Nucleus accumbens (tissue), 56 donors: Measurements from ENCODE around the gene ZNF536.
"Not testable (repeated sequence)": the region's sequence is repeated elsewhere in the genome, so short reads cannot be mapped to it uniquely, and the experiment has no call there.

Source experiments
- DNase-seq, 56 donors: peaks; one replicate each; lab custom pipeline; 2025; lab: John Stamatoyannopoulos, UW

Gene ZNF536

GRCh38 chr19:30340771-30341561, 31.2 kb upstream of the ZNF536 start:
- DNase-seq: no peak

DNA sequence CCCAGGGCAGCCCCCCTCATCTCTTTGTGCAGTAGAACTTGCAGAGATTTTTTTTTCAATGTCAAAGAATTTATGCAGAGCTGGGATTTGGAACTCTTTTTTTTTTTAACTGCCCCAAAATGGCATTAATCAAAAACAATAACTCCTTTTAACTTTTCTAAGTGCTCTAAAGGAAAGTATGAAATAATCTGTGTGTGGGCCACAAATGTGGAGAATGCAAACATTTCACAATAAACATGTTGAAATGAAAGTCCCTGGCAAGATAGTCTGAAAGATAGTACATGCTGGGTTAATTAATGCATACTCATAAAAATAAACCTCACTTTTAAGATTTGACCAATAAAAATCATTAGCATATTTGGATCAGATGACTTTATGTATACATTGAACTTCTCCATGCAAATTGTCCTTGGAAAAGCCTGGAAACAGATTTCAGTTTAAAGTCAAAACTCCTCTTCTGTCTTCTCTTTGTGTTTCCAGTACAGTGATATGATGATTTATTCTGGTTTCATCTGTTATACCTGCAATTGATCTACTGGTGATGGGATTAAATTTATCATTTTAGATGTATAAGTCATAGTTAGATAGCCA, 30.5 kb upstream of the ZNF536 start:
- DNase-seq: no peak

GRCh38 chr19:30342901-30343300, 29.3 kb upstream of the ZNF536 start:
- DNase-seq: no peak

DNA sequence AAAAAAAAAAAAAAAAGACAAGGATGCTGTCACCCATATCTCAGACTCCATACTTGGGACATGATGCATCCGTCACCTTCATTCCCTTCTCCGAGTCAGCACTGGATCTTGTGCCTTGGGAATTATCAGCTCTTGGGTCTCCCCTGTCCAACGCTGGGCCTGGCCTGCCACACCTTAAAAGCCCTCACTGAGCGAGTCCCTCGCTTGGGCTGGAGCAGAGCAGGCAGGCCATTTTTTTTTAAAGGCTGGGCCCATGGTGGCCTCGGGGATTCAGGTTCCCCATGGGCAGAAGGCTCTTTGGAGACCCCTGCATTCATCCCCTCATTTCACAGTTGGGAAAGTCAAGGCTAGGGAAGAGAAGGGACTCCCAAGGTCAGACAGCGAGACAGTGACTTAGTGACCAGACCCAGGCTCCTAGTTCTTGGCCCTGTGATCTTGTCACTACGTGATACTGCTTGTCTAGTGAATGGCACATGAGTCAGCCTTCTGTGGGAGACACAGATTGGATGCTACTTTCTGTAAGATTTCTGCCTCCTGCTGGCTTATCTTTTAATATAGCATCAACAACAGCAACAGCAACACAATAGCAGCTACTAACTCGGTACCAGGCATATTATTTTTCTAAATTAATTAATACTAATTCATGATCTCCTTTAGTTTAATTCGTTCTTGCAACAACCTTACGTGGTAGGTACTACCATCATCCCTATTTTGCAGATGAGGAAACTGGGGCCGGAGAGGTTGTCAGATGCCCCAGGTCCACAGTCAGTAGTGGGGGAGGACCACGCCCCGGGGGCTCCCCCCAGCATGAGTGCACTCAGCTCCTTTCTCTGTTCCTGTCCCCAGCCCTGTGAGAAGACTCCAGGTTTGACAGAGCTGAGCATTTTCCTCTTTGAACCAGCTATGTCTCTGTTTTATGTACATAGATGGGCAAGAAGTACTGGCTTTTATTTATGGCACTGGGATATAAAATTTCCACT, 27.4 kb upstream of the ZNF536 start:
- peak in 12 of 56 donors; percentile 7 to 42 (median 24) for DNase-seq

- no peak for DNase-seq
Measured at GRCh38 chr19:30345686-30346085, 26.5 kb upstream of the ZNF536 start.

GRCh38 chr19:30346468-30346867, 25.7 kb upstream of the ZNF536 start:
- not testable (repeated sequence) for DNase-seq

DNA sequence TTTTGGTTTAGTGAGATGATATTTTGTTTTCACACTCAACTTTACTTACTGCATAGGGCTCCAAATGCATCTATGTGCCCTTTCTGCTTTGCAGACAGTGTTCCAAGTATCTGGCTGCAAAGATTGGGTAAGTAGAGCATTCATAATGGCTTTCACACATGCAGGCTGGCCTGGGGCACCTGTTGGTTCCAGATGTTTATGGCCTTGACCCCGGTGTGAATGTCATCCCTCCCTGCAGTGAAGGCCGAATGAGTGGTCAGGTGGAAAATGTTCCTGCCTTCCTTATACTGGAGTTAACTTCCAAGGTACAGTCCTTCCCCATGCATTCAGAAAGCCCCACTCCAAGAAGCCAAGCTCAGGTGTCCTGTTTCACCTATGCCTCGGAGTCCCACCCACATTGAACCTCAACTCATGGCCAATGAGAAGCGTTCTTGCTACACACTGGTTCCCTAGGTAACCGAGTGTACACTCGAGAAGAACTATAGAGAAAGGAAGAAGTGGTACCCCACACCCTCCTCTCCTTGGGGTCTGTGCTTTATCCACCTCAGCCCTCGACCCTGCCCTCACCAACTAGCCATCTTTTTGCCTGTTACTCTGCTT, 23.0 kb upstream of the ZNF536 start:
- no peak for DNase-seq

GRCh38 chr19:30350692-30351663, 21.2 kb upstream of the ZNF536 start:
- DNase-seq: no peak

DNA sequence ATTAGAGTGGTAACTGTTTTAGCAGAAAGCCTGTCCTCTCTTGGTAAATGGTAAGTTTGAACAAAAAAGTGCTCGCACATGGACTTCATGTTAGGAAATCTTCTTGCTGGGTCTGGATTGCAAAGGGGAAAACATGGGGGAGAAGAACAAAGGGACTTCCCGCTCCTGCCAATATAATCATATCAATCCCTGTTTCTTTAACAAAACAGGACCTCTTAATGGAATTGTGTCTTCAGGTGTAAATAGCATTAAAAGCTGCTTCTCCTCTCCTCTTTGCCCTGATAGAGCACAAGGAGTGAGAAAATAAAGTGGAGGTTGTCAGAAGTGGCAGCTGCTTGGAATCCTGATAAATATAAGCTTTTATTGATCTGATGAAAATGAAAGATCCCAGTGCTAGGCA, 20.4 kb upstream of the ZNF536 start:
- DNase-seq: no peak

- no peak for DNase-seq
Measured at GRCh38 chr19:30353394-30353945, 18.7 kb upstream of the ZNF536 start.

- no peak for DNase-seq
Measured at GRCh38 chr19:30355586-30355985, 16.6 kb upstream of the ZNF536 start.

DNA sequence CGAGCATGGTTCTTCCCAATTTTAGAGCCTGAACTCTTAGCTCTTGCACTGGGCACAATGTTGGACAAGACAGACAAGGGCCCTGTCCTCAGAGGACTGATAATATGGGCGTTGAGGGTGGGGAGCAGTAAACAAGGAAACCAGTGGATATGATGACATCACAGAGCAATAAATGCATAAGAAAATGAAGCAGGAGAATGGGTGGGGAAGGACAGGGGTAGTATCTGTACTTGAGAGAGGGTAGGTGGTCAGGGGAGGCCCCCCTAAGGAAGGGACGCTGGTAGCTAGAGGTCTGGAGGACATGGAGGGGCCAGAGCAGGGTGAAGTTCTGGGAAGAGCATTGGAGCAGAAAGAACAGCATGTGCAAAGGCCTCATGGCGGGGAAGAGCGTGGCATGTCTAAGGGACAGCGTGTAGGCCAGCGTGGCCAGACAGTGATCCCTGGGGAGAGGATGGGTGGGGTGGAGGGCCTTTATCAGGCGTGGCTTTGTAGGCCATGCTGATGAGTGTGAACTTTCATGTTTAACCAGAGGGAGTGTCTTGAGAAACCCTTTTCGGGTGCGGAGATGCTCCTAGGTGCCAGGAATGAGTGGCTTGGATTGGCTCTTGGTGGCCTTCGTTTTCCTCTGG, 15.1 kb upstream of the ZNF536 start:
- no peak for DNase-seq

DNA sequence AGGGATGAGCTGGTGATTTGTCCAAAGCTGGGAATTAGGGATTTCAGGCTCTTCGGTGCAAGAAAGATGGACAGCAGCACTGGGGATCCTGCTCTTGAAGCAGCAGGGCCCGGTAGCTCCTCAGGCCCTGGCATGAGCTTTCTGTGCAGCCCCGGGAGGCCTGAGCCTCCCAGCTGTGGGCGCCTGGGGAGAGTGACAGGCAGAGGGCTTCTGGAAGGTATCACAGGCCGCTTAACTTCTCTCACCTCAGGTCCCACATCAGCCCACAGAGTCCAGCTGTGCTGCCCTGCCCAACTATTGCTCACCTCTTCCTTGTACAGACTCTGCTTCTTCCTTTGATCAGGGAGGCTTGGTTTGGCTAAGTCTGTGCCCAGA, 14.6 kb upstream of the ZNF536 start:
- DNase-seq: no peak

GRCh38 chr19:30358319-30358718, 13.9 kb upstream of the ZNF536 start:
- no peak for DNase-seq

GRCh38 chr19:30358821-30359580, 13.2 kb upstream of the ZNF536 start:
- DNase-seq: no peak

DNA sequence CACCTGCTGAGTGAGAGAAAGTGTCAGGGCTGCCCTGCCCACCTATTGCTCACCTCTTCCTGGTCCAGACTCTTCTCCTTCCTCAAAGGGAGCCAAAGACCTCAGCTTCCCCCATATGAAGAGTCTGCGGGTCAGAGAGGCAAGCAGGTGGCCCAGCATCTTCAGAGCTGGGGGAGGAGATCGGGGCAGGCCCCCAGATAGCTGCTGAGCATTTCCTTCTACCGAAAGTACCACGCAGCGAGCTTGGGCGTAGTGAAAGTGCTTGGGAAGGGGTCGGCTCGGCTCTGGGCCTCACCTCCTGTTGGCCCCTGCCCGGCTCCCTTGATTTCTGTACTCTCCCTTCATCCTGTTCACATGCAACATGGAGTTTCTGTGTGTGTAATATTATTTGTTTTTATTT, 12.2 kb upstream of the ZNF536 start:
- no peak for DNase-seq

DNA sequence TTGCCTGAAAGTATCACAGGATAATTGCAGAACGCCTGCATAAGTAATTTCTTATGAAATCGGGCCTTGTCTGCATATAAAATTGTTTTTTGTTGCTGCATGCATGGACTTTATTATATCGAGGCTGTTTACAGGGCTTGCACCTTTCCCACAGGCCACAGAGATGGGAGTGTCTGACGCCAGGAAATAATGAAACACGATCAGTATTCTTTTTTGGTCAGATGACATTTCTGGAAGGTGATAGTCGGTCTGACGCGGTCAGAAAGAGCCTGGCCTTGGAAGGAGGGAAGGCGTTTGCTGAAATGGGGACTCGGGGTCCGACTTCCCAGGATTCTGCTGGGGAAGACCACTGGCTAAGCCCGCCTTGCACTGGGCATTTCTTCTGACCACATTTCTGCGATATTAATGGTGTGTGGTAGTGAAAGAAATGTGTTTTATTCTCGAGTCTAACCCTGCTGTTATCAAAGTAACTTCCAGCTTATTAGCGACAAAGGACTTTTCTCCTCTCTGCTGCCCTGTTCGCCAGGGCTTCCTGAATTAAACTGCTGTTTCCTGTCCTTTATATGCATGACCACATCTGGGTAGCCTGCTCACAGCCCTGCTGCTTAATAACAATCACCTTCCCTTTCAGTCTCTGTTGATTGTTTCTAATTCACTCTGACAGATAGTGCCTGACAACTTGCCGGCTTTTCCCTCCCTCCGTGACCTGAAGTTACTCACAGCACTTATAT, 11.6 kb upstream of the ZNF536 start:
- DNase-seq: peak in 4 of 56 donors; percentile 10 to 41 (median 24)
